ENCODE measurements around the gene CLDN20. TPM values are rescaled to one million over a fixed set of nuclear protein-coding genes. Genes with fewer than 3 reads are reported as not detected.

The CLDN20 gene
- total RNA-seq, 4 donors from 2014 or later: not detected

DNA sequence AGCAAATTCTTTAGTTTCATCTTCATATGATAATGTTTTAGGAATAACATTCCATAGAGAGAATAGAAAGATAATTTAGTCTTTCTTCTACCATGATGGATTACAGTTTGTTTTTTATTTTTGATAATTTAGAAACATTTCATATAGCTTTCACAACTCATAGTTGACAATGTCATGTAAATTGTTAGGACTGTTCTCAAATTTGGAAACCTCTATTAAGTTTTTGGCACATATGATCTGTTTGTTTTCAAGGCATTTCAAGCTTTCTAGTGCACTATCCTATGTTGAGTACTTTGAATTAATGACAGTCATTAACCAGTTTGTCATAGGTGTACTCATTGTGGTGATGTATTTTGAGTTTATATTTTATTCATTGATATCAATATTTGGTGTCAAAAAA lies 61.2 kb downstream of the CLDN20 start:
- TF ChIP-seq POLR2AphosphoS5 (IDR thresholded peaks at IDR 0.05): no peak
- no peak for TF ChIP-seq EP300 (IDR thresholded peaks at IDR 0.05)
- no peak for TF ChIP-seq CTCF (IDR thresholded peaks at IDR 0.05)
- TF ChIP-seq POLR2A (IDR thresholded peaks at IDR 0.05; ENCODE audit: low read depth): no peak
- intact Hi-C loops (cut with DNase I): loop anchor here (10.0 kb wide), 1 partner anchor 170 kb away; no protein-coding TSS in a partner anchor
- no peak for DNase-seq (ENCODE audit: extremely low spot score)

DNA sequence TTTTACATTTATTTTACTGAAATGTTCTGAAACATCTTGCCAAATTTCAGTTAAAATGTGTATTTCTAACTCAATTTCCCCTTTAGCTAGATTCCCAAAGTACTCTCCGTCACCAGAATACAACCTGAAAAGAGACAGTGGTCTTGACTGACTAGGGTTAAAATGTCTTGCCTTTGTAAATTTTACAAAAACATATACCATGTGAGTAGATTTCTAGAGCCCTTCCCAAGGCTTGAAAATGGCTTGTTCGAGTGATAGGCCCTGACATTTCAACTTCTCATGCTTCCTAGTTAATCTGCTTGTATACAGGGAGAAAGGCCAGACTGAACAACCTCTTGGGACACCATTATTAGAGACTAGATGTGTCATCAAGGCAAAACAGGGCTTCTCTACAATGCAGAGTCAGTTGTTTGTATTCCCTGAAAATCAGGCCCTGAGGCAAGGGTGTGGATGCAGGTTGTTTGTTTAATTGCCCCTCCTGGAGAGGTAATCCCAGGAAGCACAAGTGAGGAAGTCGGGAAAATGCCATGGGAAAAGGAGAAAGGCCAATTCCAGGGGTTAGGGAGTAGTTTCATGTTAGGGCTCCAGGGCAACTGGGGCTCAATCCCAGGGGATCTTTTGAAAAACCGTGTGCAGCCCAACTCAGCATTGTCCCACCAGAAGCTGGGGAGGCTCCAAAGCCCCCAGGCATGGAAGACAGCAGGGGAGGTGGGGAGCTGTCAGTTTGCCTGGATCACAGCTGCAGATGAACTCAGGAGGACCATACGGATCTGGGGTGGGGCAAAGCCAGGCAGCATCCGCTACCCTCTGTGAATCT lies 62.1 kb downstream of the CLDN20 start:
- no peaks in the 10 kb centered on the region for H3K9me3 ChIP-seq
- 78% methylated on average over 6 of the region's 6 CpGs for WGBS
- TF ChIP-seq CTCF (IDR thresholded peaks at IDR 0.05): no peak
- no peak for TF ChIP-seq EP300 (IDR thresholded peaks at IDR 0.05)
- no peak for TF ChIP-seq POLR2A (IDR thresholded peaks at IDR 0.05; ENCODE audit: low read depth)
- intact Hi-C loops (cut with DNase I): loop anchor here (10.0 kb wide), 1 partner anchor 169 kb away; no protein-coding TSS in a partner anchor
- no peaks in the 10 kb centered on the region for H3K4me1 ChIP-seq
- no peak for DNase-seq (ENCODE audit: extremely low spot score)
- no peaks in the 10 kb centered on the region for H3K27me3 ChIP-seq
- no peak overlapping the region for H3K27ac ChIP-seq (replicated peaks in 1 of 4)
- no peak overlapping the region for H3K4me3 ChIP-seq
- no peaks in the 10 kb centered on the region for H3K36me3 ChIP-seq

More for the DNA sequence above, 61.2 kb downstream of the CLDN20 start:
- Histone ChIP-seq H3K4me3 (no peak overlapping the region), H3K9me3 (no peaks in the 10 kb centered on the region), H3K27me3 (no peaks in the 10 kb centered on the region), H3K27ac (replicated peaks in 1 of 4) (no peak overlapping the region), H3K4me1 (no peaks in the 10 kb centered on the region), H3K36me3 (no peaks in the 10 kb centered on the region)

Other genes starting within 250 kb of the CLDN20 start
- gene TFB1M, start 50.5 kb downstream of the CLDN20 start, total RNA-seq: 10 to 100 TPM in 3 of 4 donors, 1 to 10 TPM in 1; 6.5 to 15.4 (median 12.2) TPM
- not detected for gene NOX3, start 191.8 kb downstream of the CLDN20 start, total RNA-seq